WTC11 (cell line): Measurements from ENCODE around the gene LOXL1. TPM values are rescaled to one million over a fixed set of nuclear protein-coding genes. Genes with fewer than 3 reads are reported as not detected.

Experiments
- ATAC-seq: fragments of 200-7000 bp; cut with Tn5 transposase; 2 replicates; pipeline ENCODE4 v1.10.0; 2021; ENCODE audit warnings: mild to moderate bottlenecking, moderate library complexity
- CTCF ChIA-PET: fragments of 300-600 bp; sonication (Branson Sonifier 250); formaldehyde crosslinking; loops from one replicate; lab custom pipeline; 2021; ENCODE audit warnings: antibody characterized with exemption; lab: Charles Lee
- POLR2A ChIA-PET: fragments of 350-600 bp; sonication (Branson Sonifier 250); formaldehyde crosslinking; loops from one replicate; lab custom pipeline; 2021; ENCODE audit warnings: antibody characterized with exemption; lab: Charles Lee
- DNase-seq: peaks from one replicate; pipeline ENCODE4 v3.0.0; 2021; ENCODE audit warnings: low spot score
- H3K27ac Mint-ChIP-seq: 2 replicates; pipeline ENCODE4 v1.8.0; 2021; ENCODE audit warnings: mixed read lengths
- H3K27me3 Mint-ChIP-seq: 2 replicates; pipeline ENCODE4 v1.8.0; 2021; ENCODE audit warnings: low read depth, mild to moderate bottlenecking, moderate library complexity, mixed read lengths
- H3K36me3 Mint-ChIP-seq: 2 replicates; pipeline ENCODE4 v1.8.0; 2021; ENCODE audit warnings: mixed read lengths
- H3K4me1 Mint-ChIP-seq: 2 replicates; pipeline ENCODE4 v1.8.0; 2022; ENCODE audit warnings: mixed read lengths
- H3K4me3 Mint-ChIP-seq: 2 replicates; pipeline ENCODE4 v1.8.0; 2021; ENCODE audit warnings: mild to moderate bottlenecking, moderate library complexity, mixed read lengths
- H3K9me3 Mint-ChIP-seq: 2 replicates; pipeline ENCODE4 v1.8.0; 2021; ENCODE audit warnings: mixed read lengths
- E2F4 ChIP-seq: sonication (generic); formaldehyde crosslinking; IDR thresholded peaks from 2 replicates; pipeline ENCODE4 v1.8.1; 2022; ENCODE audit warnings: low read depth, mild to moderate bottlenecking, moderate library complexity, missing genetic modification reagents, borderline replicate concordance
- ELF4 ChIP-seq: sonication (generic); formaldehyde crosslinking; IDR thresholded peaks from 2 replicates; pipeline ENCODE4 v1.8.1; 2022; ENCODE audit warnings: low read depth, mild to moderate bottlenecking, moderate library complexity, missing genetic modification reagents
- FOXP1 ChIP-seq: sonication (generic); formaldehyde crosslinking; IDR thresholded peaks from 2 replicates; pipeline ENCODE4 v1.8.0; 2022; ENCODE audit warnings: missing genetic modification reagents, mild to moderate bottlenecking, moderate library complexity, borderline replicate concordance
- GABPB1 ChIP-seq: sonication (generic); formaldehyde crosslinking; IDR thresholded peaks from 2 replicates; pipeline ENCODE4 v1.8.1; 2023; ENCODE audit warnings: mild to moderate bottlenecking, missing genetic modification reagents
- GRHL2 ChIP-seq: fragments of 250-450 bp; sonication (Bioruptor Pico); IDR thresholded peaks from 2 replicates; pipeline ENCODE4 v1.8.0; 2022; ENCODE audit warnings: mild to moderate bottlenecking, moderate library complexity; ENCODE audit not compliant: insufficient replicate concordance, severe bottlenecking
- IRF2 ChIP-seq: sonication (generic); formaldehyde crosslinking; IDR thresholded peaks from 2 replicates; pipeline ENCODE4 v1.8.0; 2022; ENCODE audit warnings: low read depth, missing genetic modification reagents, borderline replicate concordance
- MAX ChIP-seq: sonication (generic); formaldehyde crosslinking; IDR thresholded peaks from 2 replicates; pipeline ENCODE4 v1.8.0; 2022; ENCODE audit warnings: mild to moderate bottlenecking, missing genetic modification reagents
- RELA ChIP-seq: sonication (generic); formaldehyde crosslinking; IDR thresholded peaks from 2 replicates; pipeline ENCODE4 v1.8.1; 2022; ENCODE audit warnings: missing genetic modification reagents, mild to moderate bottlenecking, borderline replicate concordance
- SP1 ChIP-seq: sonication (generic); formaldehyde crosslinking; conservative IDR thresholded peaks from 2 replicates; pipeline ENCODE4 v1.8.1; 2022; ENCODE audit warnings: missing genetic modification reagents
- TEAD1 ChIP-seq: sonication (generic); formaldehyde crosslinking; IDR thresholded peaks from 2 replicates; pipeline ENCODE4 v1.8.0; 2022; ENCODE audit warnings: mild to moderate bottlenecking, missing genetic modification reagents
- ZNF121 ChIP-seq: sonication (generic); formaldehyde crosslinking; IDR thresholded peaks from 2 replicates; pipeline ENCODE4 v1.8.0; 2023; ENCODE audit warnings: missing genetic modification reagents
- ZNF138 ChIP-seq: sonication (generic); formaldehyde crosslinking; conservative IDR thresholded peaks from 2 replicates; pipeline ENCODE4 v1.8.1; 2022; ENCODE audit warnings: mild to moderate bottlenecking, moderate library complexity, missing genetic modification reagents
- ZNF219 ChIP-seq: sonication (generic); formaldehyde crosslinking; IDR thresholded peaks from 2 replicates; pipeline ENCODE4 v1.8.0; 2023; ENCODE audit warnings: missing genetic modification reagents, mild to moderate bottlenecking, borderline replicate concordance
- ZNF281 ChIP-seq: sonication (generic); formaldehyde crosslinking; IDR thresholded peaks from 2 replicates; pipeline ENCODE4 v1.8.0; 2023; ENCODE audit warnings: mild to moderate bottlenecking, missing genetic modification reagents
- total RNA-seq: library from RNA; stranded (reverse); gene quantifications from 3 replicates; pipeline ENCODE4 v1.2.3, GENCODE V29; 2021
- TF ChIP-seq, protein P1 (sequence below): fragments of 200-600 bp; IDR thresholded peaks from 2 replicates; pipeline ENCODE4 v1.8.0; 2022; ENCODE audit warnings: antibody characterized with exemption
- TF ChIP-seq, protein P2 (sequence below): sonication (generic); formaldehyde crosslinking; IDR thresholded peaks from 2 replicates; pipeline ENCODE4 v1.8.1; 2023; ENCODE audit warnings: mild to moderate bottlenecking, missing genetic modification reagents, moderate library complexity
- TF ChIP-seq, protein P3 (sequence below): fragments of 250-450 bp; sonication (Bioruptor Pico); IDR thresholded peaks from 2 replicates; pipeline ENCODE4 v1.8.0; 2021; ENCODE audit warnings: mild to moderate bottlenecking
- TF ChIP-seq, protein P4 (sequence below): sonication (generic); formaldehyde crosslinking; IDR thresholded peaks from 2 replicates; pipeline ENCODE4 v1.8.1; 2022; ENCODE audit warnings: mild to moderate bottlenecking, moderate library complexity, missing genetic modification reagents
- TF ChIP-seq, protein P5 (sequence below): sonication (generic); formaldehyde crosslinking; IDR thresholded peaks from 2 replicates; pipeline ENCODE4 v1.8.0; 2022; ENCODE audit warnings: mild to moderate bottlenecking, missing genetic modification reagents

The LOXL1 gene
- total RNA-seq, 1 experiment from 2014 or later: 10.6 TPM

DNA sequence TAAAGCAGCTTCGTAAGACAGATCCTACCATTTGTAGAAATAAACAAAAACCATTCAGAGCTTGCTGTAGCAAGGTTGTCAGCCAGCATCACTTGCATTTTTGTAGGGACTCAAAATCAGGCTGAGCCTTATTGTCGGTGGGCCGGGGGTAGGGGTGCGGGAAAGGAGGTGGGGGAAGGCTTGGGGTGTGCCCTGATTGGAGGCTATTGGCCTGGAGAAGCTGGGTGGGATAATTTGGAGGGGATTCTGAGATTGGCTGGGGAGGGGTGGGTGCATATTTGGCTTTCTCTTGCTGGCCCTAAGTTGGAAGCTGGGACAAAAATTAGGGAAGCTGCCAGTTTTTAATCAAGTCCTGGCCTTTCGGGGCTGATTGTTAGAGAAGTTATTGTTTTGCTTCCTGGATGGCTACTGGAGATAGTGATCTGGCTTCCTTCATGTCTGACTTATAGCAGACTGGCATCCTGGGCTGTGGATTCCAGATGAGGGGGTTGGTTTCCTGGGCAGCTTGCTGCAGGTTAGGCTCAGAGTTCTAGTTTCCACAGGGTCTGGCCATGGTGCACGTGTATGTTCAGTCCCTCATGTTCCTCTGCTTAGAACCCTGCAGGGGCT lies 43.0 kb downstream of the LOXL1 start:
- no peak for TF ChIP-seq E2F4 (CRISPR knock-in tag)
- TF ChIP-seq, protein P1, sequence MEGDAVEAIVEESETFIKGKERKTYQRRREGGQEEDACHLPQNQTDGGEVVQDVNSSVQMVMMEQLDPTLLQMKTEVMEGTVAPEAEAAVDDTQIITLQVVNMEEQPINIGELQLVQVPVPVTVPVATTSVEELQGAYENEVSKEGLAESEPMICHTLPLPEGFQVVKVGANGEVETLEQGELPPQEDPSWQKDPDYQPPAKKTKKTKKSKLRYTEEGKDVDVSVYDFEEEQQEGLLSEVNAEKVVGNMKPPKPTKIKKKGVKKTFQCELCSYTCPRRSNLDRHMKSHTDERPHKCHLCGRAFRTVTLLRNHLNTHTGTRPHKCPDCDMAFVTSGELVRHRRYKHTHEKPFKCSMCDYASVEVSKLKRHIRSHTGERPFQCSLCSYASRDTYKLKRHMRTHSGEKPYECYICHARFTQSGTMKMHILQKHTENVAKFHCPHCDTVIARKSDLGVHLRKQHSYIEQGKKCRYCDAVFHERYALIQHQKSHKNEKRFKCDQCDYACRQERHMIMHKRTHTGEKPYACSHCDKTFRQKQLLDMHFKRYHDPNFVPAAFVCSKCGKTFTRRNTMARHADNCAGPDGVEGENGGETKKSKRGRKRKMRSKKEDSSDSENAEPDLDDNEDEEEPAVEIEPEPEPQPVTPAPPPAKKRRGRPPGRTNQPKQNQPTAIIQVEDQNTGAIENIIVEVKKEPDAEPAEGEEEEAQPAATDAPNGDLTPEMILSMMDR: no peak
- no peak for TF ChIP-seq MAX
- TF ChIP-seq, protein P2, sequence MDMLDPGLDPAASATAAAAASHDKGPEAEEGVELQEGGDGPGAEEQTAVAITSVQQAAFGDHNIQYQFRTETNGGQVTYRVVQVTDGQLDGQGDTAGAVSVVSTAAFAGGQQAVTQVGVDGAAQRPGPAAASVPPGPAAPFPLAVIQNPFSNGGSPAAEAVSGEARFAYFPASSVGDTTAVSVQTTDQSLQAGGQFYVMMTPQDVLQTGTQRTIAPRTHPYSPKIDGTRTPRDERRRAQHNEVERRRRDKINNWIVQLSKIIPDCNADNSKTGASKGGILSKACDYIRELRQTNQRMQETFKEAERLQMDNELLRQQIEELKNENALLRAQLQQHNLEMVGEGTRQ (CRISPR knock-in tag): no peak
- TF ChIP-seq RELA: no peak
- no peak for TF ChIP-seq GABPB1 (CRISPR knock-in tag)
- no peak for TF ChIP-seq ZNF121 (CRISPR knock-in tag)
- no peak for TF ChIP-seq ELF4 (CRISPR knock-in tag)
- TF ChIP-seq GRHL2 (CRISPR knock-in tag): no peak
- TF ChIP-seq, protein P3, sequence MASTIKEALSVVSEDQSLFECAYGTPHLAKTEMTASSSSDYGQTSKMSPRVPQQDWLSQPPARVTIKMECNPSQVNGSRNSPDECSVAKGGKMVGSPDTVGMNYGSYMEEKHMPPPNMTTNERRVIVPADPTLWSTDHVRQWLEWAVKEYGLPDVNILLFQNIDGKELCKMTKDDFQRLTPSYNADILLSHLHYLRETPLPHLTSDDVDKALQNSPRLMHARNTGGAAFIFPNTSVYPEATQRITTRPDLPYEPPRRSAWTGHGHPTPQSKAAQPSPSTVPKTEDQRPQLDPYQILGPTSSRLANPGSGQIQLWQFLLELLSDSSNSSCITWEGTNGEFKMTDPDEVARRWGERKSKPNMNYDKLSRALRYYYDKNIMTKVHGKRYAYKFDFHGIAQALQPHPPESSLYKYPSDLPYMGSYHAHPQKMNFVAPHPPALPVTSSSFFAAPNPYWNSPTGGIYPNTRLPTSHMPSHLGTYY (CRISPR knock-in tag): no peak
- no peak for TF ChIP-seq SP1 (CRISPR knock-in tag)
- TF ChIP-seq, protein P4, sequence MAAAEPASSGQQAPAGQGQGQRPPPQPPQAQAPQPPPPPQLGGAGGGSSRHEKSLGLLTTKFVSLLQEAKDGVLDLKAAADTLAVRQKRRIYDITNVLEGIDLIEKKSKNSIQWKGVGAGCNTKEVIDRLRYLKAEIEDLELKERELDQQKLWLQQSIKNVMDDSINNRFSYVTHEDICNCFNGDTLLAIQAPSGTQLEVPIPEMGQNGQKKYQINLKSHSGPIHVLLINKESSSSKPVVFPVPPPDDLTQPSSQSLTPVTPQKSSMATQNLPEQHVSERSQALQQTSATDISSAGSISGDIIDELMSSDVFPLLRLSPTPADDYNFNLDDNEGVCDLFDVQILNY: no peak
- no peak for TF ChIP-seq ZNF281 (CRISPR knock-in tag)
- no peak for TF ChIP-seq ZNF219 (CRISPR knock-in tag)
- no peak for TF ChIP-seq FOXP1 (CRISPR knock-in tag)
- TF ChIP-seq, protein P5, sequence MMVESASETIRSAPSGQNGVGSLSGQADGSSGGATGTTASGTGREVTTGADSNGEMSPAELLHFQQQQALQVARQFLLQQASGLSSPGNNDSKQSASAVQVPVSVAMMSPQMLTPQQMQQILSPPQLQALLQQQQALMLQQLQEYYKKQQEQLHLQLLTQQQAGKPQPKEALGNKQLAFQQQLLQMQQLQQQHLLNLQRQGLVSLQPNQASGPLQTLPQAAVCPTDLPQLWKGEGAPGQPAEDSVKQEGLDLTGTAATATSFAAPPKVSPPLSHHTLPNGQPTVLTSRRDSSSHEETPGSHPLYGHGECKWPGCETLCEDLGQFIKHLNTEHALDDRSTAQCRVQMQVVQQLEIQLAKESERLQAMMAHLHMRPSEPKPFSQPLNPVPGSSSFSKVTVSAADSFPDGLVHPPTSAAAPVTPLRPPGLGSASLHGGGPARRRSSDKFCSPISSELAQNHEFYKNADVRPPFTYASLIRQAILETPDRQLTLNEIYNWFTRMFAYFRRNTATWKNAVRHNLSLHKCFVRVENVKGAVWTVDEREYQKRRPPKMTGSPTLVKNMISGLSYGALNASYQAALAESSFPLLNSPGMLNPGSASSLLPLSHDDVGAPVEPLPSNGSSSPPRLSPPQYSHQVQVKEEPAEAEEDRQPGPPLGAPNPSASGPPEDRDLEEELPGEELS (CRISPR knock-in tag): no peak
- no peak for TF ChIP-seq ZNF138 (CRISPR knock-in tag)
- TF ChIP-seq TEAD1 (CRISPR knock-in tag): no peak
- TF ChIP-seq IRF2 (CRISPR knock-in tag): no peak
- Mint-ChIP-seq H3K4me3 (no peak overlapping the region), H3K27me3 (peaks cover 4% of the 10 kb centered on the region; the same call in 1 of the 2 replicates), H3K27ac (no peak overlapping the region), H3K4me1 (peaks cover 32% of the 10 kb centered on the region), H3K9me3 (peaks cover 2% of the 10 kb centered on the region), H3K36me3 (no peaks in the 10 kb centered on the region)
- no peak for ATAC-seq
- ChIA-PET POLR2A (no interaction called here), CTCF (interaction anchor here (0.6 to 6.6 kb wide), 6 partner anchors 19 to 240 kb away, joined by 3 to 93 read pairs (median 4); no protein-coding TSS in a partner anchor)
- no peak for DNase-seq
